Fibroblast of skin of left quadriceps (primary cell): ENCODE data around the gene NEAT1.
"Not testable (repeated sequence)": the region's sequence is repeated elsewhere in the genome, so short reads cannot be mapped to it uniquely, and the experiment has no call there.

ENCODE experiments used
- DNase-seq, 2 experiments: peaks; one replicate each; pipeline ENCODE4 v3.0.0-alpha.2; 2013; ENCODE audit warnings: low read depth in 2 of 2

NEAT1 gene

DNA sequence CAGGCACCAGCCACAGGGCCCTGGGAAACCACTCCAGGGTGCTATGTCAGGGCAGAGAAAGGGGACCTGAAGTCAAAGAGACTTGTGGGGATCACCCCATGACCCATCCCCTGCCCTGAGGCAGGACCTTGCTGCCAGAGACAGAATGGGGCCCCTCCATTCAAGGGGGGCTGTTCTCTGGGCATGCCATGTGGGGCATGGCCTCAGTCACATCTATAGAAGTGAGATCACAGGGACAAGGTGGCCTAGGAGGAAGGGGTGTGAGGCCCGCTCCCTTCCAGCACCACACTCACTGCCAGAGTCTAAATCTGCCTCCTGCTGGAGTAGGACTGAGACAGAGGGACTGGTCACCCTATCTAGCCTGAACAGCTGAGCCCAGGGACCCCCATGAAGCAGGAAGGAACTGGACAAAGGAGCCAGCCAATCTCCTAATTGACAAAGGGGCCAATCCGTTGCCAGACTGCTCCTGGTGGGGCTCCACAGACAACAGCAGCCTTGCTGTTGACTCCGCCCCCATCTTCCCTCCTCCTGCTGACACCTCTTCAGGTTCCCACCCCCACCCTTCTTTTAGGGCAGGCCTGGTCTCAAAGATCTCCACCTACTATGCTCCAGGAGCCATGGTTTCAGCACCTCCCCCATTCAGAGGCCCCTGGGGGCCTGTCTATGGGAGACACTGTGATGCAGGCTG lies 26.0 kb downstream of the NEAT1 start:
- no peak for DNase-seq

DNA sequence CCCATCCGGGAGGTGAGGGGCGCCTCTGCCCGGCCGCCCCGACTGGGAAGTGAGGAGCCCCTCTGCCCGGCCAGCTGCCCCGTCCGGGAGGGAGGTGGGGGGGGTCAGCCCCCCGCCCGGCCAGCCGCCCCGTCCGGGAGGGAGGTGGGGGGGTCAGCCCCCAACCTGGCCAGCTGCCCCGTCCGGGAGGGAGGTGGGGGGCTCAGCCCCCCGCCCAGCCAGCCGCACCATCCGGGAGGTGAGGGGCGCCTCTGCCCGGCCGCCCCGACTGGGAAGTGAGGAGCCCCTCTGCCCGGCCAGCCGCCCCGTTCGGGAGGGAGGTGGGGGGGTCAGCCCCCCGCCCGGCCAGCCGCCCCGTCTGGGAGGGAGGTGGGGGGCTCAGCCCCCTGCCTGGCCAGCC lies 28.7 kb downstream of the NEAT1 start:
- DNase-seq, result not testable (repeated sequence)

DNA sequence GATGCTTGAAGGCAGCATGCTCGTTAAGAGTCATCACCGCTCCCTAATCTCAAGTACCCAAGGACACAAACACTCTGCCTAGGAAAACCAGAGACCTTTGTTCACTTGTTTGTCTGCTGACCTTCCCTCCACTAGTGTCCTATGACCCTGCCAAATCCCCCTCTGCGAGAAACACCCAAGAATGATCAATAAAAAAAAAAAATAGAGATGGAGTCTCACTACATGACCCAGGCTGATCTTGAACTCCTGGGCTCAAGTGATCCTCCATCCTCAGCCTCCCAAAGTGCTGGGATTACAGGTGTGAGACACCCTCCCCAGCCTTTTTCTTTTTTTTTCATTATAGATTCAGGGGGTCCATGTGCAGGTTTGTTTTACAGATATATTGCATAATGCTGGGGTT lies 29.7 kb downstream of the NEAT1 start:
- not testable (repeated sequence) for DNase-seq

DNA sequence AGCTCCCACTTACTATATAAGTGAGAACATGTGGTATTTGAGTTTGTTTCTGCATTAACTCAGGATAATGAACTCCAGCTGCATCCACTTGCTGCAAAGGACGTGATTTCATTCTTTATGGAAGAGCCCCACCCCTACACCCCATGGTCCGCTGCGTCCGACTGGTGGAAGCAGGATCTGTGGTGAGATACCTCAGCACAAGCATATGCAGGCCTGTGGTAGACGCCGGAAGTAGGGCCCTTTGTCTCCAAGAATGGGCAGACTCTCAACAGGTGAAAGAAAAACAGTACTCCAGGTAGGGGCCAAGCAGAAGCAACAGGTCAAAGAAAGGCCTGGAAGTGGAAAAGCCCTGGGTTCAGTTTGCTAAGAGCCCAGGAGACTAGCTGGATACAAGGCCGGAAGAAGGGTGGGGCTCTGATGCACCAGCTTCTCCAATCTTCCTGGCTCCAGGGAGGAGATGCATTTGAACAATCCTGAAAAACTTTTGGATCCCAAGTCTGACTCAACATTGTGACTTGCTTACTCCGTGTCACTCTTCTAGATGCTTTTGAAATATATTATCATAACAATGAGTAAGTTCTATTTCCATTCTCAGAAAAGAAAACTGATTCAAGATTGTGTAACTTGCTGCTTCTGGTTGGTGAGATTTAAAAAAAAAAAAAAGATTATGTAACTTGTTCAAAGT lies 30.4 kb downstream of the NEAT1 start:
- DNase-seq, result peak; percentile 89 to 90

DNA sequence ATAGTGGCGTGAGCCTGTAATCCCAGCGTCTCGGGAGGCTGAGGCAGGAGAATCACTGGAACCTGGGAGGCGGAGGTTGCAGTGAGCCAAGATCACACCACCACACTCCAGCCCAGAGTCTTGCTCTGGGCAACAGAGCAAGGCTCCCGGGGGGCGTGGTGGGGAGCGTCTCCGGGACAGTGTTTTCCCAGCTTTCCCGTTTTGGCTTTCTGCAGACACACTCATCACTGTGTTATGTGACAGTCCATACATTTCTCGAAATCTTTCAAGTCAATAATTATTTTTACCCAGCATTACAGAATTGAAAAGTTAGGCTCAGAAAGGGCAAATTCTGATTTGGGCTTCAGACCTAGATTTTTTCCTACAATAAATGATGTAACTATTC lies 31.7 kb downstream of the NEAT1 start:
- DNase-seq, result peak in 1 of 2 experiments; percentile 36

DNA sequence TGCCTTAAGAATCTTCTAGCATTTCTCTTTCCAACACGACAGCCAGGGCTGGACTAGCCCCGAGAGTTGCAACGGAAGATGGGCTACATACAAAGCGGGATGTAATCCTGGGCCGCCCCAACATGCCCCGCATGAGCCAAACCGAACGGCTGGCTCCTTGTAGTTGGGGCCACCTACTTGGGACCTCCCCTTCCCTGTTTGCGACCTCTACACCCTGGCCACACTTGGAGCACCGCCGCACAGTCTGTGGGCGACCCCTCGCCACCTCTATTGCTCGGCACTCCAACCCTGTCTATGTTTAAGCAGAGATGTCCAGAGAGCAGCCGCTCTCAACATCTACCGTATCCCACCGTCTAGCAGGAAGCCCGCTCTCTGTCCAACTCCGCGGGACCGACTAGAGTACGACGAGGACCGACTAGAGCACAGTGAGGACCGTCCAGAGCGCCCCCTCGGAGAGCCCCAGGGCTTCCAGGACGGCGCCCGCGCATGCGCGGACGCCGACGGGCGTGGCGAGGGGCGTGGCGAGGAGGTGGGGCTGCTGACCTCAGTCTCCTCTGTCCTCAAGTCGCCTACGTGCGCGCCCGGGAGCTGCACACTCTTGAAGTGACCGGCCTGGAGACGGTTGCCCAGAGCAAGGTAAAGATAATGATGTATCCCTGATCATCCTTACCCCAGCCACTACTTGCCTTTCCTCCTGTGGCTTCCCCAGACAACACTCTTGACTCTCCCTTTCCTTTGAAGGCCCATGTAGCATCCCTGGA lies 32.3 kb downstream of the NEAT1 start:
- DNase-seq, result peak; percentile 65 to 70

DNA sequence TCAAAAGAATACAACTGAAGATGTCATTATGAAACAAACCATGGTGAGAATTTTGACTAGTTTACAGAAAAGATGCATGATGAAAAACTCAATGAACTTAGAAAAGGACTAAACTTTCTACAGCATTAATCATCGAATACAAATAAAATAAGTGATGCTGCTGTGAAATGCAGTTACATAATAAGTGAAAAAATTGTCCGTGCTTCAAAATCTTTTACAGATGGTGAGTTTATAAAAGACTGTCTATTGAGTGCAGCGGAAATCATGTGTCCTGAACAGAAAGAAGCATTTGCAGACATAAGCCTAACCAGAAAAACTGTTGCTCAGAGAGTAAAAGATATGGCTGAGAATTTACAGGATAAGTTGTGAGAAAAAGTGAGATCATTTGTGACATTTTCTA lies 33.8 kb downstream of the NEAT1 start:
- DNase-seq, result no peak

DNA sequence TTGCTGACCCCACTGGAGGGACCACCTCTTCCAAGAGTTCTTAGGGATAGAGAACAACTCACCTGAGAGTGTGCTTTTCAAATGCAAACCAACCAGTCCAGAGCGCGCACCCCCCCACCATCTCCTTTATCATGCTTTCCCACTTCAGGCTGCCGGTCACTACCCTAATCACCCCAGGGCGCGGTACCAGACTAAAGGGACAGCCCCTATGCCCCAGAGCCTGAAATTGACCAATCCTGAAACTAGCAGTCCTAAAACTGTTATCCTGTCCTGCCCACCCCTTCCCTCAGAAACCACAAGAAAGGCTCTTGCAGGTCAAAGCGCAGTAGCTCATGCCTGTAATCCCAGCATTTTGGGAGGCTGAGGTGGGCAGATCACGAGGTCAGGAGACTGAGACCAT lies 37.0 kb downstream of the NEAT1 start:
- DNase-seq, result no peak

DNA sequence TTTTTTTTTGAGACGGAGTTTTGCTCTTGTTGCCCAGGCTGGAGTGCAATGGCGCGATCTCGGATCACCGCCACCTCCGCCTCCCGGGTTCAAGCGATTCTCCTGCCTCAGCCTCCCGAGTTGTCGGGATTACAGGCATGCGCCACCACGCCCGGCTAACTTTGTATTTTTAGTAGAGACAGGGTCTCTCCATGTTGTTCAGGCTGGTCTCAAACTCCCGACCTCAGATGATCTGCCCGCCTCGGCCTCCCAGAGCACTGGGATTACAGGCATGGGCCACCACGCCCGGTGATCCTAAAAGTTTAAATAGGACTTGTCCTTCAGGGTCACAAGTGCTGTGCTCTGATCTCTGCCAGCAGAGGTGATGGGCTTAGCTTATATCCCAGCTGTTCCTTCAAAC lies 42.9 kb downstream of the NEAT1 start:
- DNase-seq, result not testable (repeated sequence)

DNA sequence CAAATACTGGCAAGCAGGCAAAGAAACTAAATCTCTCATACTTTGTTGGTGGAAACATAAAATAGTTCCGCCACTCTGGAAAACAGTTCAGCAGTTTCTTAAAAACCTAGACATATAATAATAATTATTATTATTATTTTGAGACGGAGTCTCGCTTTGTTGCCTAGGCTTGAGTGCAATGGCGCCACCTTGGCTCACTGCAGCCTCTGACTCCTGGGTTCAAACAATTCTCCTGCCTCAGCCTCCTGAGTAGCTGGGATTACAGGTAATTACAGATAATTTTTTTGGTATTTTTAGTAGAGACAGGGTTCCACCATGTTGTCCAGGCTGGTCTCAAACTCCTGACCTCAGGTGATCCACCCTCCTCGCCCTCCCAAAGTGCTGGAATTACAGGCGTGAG lies 44.7 kb downstream of the NEAT1 start:
- not testable (repeated sequence) for DNase-seq

DNA sequence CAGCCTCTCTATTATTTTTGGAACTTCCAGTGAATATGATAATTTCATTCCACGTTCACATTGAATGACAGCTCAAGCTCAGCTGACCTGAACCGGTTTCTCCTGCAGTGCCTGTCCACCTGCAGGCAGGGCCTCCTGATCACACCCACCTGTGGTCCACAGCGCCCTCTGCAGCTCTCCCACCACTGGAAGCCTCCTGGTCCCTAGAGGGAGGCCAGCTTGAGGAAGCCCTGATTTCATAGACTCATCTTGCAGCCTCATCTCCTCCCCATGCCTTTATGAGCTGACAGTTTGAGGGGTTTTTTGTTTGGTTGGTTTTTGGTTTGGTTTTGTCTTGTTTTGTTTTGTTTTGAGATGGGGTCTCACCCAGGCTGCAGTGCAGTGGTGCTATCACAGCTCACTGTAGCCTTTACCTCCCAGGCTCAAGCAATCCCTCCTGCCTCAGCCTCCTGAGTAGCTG lies 46.3 kb downstream of the NEAT1 start:
- no peak for DNase-seq

DNA sequence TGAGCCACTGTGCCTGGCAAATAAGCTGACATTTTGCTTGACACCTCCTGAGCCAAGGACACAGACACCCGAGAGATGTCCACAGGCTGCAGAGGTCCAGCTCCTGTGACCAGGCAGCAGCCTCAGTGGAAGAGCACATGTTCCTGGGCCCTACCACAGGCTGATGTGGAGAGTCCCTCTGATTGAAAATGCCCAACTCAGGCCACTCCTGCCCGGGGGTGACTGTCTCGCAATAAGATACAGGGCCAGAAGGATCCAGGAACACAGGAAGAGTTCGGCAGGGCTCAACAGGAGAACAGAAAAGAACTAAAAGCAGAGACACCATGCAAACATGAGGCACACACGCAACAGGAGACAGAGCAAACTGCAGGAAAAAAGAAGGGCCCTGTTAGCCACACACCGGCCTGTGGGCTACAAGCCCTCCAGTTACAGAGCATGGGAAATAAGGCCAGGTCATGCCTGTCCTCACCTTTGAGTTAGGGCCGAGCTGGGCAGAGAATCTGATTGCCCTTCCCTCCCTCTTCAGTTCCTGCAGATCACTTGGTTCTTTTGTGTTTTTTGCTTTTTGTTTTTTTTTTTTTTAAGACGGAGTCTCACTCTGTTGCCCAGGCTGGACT lies 47.9 kb downstream of the NEAT1 start:
- DNase-seq, result no peak

DNA sequence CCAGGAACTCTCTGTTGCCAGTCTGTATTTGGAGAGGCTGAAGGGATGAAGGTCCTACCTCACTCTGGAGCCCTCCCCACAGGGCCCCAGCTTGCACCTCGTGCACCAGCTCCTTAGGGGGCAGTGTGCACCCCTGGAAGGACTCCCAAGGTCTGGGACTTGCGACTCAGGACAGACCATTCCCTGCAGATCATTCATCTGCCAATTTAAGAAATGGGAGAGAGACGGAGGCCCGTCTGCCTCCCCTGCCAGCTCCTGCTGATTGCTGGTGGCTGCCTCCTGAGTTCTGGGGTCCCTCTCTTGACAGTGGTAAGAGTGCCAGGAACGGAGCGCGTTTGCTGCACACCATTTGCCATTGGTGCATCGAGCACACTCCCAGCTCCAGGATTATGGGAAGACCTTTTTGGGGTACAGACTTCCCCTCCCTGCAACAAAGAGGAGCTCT lies 48.9 kb downstream of the NEAT1 start:
- DNase-seq, result no peak

DNA sequence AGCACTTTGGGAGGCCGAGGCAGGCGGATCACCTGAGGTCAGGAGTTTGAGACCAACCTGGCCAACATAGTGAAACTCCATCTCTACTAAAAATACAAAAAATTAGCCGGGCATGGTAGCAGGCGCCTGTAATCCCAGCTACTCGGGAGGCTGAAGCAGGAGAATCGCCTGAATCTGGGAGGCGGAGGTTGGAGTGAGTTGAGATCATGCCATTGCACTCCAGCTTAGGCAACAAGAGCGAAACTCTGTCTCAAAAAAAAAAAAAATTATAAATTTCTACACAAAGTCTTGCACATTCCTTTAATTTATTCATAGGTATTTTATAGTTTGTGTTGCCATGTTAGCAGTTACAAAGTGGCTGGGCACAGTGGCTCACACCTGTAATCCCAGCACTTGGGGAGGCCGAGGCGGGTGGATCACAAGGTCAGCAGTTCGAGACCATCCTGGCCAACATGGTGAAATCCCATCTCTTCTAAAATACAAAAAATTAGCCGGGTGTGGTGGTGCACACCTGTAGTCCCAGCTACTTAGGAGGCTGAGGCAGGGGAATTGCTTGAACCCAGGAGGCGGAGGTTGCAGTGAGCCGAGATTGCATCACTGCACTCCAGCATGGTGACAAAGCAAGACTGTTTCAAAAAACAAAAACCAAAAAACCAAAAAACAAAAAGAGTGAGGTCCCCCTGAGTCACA lies 50.1 kb downstream of the NEAT1 start:
- DNase-seq, result not testable (repeated sequence)

DNA sequence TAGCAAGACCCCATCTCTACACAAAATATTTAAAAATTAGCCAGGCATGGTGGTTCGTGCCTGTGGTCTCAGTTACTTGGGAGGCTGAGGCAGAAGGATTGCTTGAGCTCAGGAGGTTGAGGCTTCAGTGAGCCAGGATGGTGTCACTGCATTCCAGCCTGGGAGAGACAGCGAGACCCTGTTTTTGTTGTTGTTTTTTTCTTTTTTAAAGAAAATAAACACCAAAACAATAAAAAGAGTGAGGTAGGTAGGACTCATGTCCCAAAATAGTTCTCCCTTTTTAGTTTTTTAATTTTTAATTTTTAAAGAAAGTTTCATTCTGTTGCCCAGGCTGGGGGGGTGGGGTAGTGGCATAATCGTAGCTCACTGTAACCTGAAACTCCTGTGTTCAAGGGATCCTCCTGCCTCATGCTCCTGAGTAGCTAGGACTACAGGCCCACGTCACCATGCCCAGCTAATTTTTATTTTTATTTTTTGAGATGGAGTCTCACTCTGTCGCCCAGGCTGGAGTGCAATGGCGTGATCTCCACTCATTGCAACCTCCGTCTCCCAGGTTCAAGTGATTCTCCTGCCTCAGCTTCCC lies 50.8 kb downstream of the NEAT1 start:
- DNase-seq, result no peak

DNA sequence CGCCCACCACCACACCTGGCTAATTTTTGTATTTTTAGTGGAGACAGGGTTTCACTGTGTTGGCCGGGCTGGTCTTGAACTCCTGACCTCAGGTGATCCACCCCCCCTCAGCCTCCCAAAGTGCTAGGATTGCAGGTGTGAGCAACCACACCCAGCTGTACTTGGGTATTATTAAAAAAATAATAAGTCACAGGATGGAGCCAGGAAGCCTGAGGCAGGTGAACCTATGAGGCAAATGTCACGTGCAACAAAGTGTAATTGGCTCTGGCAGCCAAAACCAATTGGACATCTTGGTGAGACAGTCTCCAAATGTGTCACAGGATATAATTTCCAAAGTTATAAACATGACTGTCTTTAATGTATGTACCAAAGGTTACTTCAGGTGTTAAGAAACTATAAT lies 52.3 kb downstream of the NEAT1 start:
- no peak for DNase-seq

DNA sequence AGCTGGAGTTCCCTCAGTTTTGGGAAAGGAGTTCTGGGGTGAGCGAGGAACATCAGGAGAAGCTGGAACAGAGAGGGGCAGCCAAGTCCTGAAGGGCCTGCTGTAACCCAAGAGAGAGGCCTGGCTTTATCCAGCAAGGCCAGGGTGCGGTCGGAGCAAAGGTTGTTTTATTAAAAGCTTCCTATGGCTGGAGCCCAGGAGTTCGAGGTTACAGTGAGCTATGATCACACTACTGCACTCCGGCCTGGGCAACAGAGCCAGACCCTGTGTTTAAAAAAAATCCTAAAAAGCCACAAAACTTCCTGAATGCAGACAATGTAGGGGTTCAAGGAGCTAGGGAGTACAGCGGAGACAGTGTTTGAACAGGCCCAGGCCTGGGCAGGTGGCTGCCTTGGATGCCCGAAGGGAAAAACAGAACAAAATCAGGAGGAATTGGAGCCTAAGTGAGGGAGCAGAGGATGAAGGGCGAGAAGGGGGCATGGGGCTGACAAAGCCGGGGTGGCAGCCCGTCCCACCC lies 54.1 kb downstream of the NEAT1 start:
- no peak for DNase-seq

DNA sequence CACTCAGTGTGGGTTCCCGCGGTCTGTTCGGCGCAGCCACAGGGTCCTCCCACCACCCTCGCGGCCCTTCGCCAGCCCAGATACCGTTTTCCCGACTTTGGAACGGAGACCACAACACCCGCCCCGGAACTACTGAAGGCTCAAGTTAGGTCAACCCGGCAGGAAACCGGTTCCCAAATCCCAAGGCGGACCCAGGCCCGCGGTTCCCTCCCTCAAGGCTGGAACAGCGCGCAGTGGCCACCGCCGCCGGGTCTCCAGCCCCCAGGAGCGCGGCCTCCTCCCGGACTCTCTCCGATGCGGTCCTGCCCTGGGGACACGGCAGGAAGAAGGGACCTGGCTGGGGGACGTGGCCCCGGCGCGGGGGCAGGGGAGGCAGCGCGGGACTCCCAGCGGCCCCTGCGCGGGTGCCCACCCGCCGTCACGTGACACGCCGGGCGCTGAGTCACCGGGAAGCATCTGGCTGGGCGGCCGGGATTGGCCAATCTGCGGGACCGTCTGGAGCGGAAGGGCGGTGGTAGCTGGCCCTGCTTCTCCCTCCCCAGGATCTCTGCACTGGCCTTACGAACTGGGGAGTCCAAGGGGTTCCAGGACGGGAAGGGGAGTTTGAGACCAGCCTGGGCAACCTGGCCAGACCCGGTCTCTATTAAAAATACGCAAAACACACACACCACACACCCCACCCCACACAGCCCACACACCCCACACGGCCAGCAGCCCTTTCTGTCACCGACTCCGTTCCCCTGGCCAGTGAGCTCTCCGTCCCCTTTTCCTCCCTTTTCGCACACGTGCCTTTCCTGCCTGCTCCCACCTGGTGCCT lies 54.8 kb downstream of the NEAT1 start:
- DNase-seq, result peak; percentile 86 to 88

DNA sequence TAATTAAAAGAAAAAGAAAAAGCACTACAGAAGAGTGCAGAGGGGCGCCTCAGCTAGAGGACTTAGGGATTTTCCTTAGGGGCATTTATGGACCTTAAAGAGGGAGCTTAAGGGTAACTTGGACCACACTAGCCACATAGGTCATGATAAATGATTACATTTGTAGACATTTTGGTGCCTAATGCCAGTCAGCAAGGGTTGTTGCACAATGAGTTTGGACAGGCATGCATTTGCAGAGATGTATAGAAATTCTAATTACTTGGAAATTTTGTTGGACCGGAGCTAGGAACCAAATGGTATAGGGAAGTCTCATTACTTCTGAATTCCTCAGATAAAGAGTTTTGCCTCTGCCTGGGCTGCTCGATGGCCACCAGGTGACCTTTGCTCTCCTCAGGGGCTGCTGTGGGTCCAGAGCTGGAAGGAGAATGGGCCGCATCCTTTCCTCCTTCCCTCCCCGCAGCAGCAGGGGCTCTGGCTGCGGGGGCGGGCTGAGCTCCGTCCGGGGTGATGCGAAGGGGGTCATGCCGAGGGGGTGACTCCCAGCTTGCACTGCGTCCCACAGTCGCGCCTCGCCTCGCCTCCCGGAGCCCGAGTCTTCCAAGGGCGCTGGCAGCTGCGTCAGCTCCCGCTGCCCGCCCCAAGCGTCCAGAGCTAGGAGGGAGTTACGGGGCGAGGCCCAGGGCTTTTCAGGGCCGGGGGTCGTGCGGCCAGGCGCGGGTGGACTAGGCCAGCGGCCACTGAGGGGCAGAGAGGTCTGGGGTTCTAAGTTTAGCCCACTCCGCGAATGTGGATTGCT lies 56.0 kb downstream of the NEAT1 start:
- DNase-seq, result no peak
